ENCODE measurements around the gene TKTL1. TPM values are rescaled to one million over a fixed set of nuclear protein-coding genes. Genes with fewer than 3 reads are reported as not detected.

The TKTL1 gene
- total and polyA plus RNA-seq, 2 of the 8 experiments (the other 6 are each of a cell fraction or from before 2014, with no cell fraction given): 0.05 TPM; not detected in 1

DNA sequence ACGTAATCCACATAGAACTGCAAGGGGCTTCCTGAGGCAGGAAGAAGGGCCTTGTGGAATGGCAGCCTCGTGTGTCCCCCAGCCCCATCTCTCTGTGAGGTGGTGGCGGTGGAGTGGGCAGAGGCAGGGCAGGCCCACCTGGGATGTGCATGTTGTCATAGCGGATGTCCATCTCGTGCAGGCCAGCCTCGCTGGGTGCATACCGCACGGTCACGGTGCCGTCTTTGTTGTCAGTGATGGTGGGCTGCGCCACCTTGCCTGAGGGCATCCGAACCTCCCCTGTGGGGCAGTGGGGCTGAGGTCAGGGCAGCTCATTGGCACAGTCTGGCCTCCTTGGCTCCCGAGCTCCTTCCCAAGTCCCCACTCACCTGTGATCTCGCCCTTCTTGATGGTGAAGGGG is 58.4 kb downstream of the TKTL1 start:
- H2BK12ac ChIP-seq (ENCODE audit: low read depth, low read length): no peak overlapping the region

More for the DNA sequence above, 58.4 kb downstream of the TKTL1 start:
- H3K9me3 ChIP-seq (ENCODE audit: insufficient read depth in 2 of 2, low read depth in 1 of 2, low read length in 1 of 2): no peaks in the 10 kb centered on the region
- no peak overlapping the region for H3K23ac ChIP-seq (ENCODE audit: insufficient read length)
- no peaks in the 10 kb centered on the region for H3K23me2 ChIP-seq (ENCODE audit: low read depth, low read length)
- no peak overlapping the region for H3K18ac ChIP-seq (ENCODE audit: extremely low read depth, low read length)
- no peak overlapping the region for H3K56ac ChIP-seq (replicated peaks; ENCODE audit: insufficient read length, low read depth, low read length)
- no peak overlapping the region for H3K4me2 ChIP-seq (ENCODE audit: insufficient read depth in 1 of 2, low read depth in 2 of 2, low read length in 2 of 2)
- H4K5ac ChIP-seq (ENCODE audit: insufficient read length, low read depth, low read length): no peak overlapping the region
- H2BK5ac ChIP-seq (ENCODE audit: low read depth, low read length): no peak overlapping the region
- H4K91ac ChIP-seq (replicated peaks; ENCODE audit: insufficient read length, low read length): no peak overlapping the region
- H2BK20ac ChIP-seq (ENCODE audit: low read length): no peak overlapping the region
- DNase-seq (ENCODE audit: low read depth in 1 of 2, low spot score in 2 of 2) (no peak), FAIRE-seq (no peak)
- H4K8ac ChIP-seq (ENCODE audit: extremely low read depth, insufficient read depth, low read length): no peak overlapping the region
- H3K9ac ChIP-seq (replicated peaks in 1 of 4; ENCODE audit: extremely low read depth in 1 of 4, low read depth in 3 of 4, low read length in 3 of 4): no peak overlapping the region
- TF ChIP-seq ASH2L (IDR thresholded peaks at IDR 0.05; ENCODE audit: low read length): no peak
- no peak for TF ChIP-seq SP1 (IDR thresholded peaks at IDR 0.05; ENCODE audit: low read depth, low read length)
- TF ChIP-seq EGR1 (IDR thresholded peaks at IDR 0.05; ENCODE audit: borderline replicate concordance, low read depth, low read length): no peak
- 0 out of 2 replicates have a peak, but pooled peaks have one; percentile 40 for TF ChIP-seq POLR2AphosphoS5 (IDR thresholded peaks at IDR 0.05; ENCODE audit: low read depth, low read length)
- no peak for TF ChIP-seq CREB1 (IDR thresholded peaks at IDR 0.05)
- ChIA-PET POLR2A (ENCODE audit: partially characterized antibody) (interaction anchor here (1.0 to 15.6 kb wide), 4 partner anchors 12 to 48 kb away, joined by 4 to 348 read pairs (median 6); partner anchors contain the start of gene RPL10), CTCF (ENCODE audit: partially characterized antibody) (interaction anchor here (0.7 to 1.5 kb wide), 2 partner anchors 12 to 77 kb away, joined by 3 to 4 read pairs; no protein-coding TSS in a partner anchor)
- H3K14ac ChIP-seq (ENCODE audit: insufficient read length): no peak overlapping the region
- H3K27me3 ChIP-seq (replicated peaks in 1 of 4; ENCODE audit: control insufficient read depth in 3 of 4, extremely low read depth in 1 of 4, insufficient read depth in 3 of 4, low read length in 3 of 4): no peaks in the 10 kb centered on the region
- H2AFZ ChIP-seq (ENCODE audit: low read length): no peak overlapping the region
- H2BK15ac ChIP-seq (ENCODE audit: low read length): no peak overlapping the region
- H3K4me1 ChIP-seq (replicated peaks in 1 of 4; ENCODE audit: control insufficient read depth in 3 of 4, insufficient read depth in 4 of 4, low read length in 3 of 4): no peaks in the 10 kb centered on the region
- H4K20me1 ChIP-seq (replicated peaks in 1 of 2; ENCODE audit: control insufficient read depth in 1 of 2, insufficient read depth in 2 of 2, low read length in 2 of 2): peaks cover 4 to 42% of the 10 kb centered on the region in 2 experiments
- no peaks in the 10 kb centered on the region for H3K79me1 ChIP-seq (ENCODE audit: low read depth, low read length)
- H3K4ac ChIP-seq (replicated peaks; ENCODE audit: insufficient read length, low read depth, low read length): no peak overlapping the region
- no peaks in the 10 kb centered on the region for H3K79me2 ChIP-seq (ENCODE audit: control insufficient read depth in 1 of 2, insufficient read depth in 2 of 2, low read length in 2 of 2)
- H3K4me3 ChIP-seq (ENCODE audit: extremely low read depth in 1 of 4, insufficient read depth in 2 of 4, low read depth in 3 of 4, low read length in 4 of 4): no peak overlapping the region
- 83% methylated on average over 8 of the region's 14 CpGs; no CpG with 5 or more reads in 1 of the 2 experiments for WGBS, 2 experiments (ENCODE audit: extremely low coverage in 1 of 2, insufficient coverage in 1 of 2, insufficient read length in 1 of 2, insufficient replicate concordance in 2 of 2, low coverage in 1 of 2, low lambda C conversion rate in 2 of 2, missing lambda C conversion rate in 1 of 2)
- no peak overlapping the region for H3K27ac ChIP-seq (ENCODE audit: low read depth, low read length)
- no peak overlapping the region for H2AK5ac ChIP-seq (ENCODE audit: low read depth, low read length)
- peaks cover 44 to 100% (median 84%) of the 10 kb centered on the region in 4 experiments for H3K36me3 ChIP-seq (ENCODE audit: control insufficient read depth in 2 of 4, insufficient read depth in 4 of 4, low read length in 3 of 4)
- H2BK120ac ChIP-seq (replicated peaks; ENCODE audit: low read depth, low read length): no peak overlapping the region
